Right ventricle myocardium superior (tissue), 1 donor: ENCODE measurements around the gene LHPP. TPM values are rescaled to one million over a fixed set of nuclear protein-coding genes. Genes with fewer than 3 reads are reported as not detected.

ENCODE experiments used
- ATAC-seq: fragments of 200-7000 bp; cut with Tn5 transposase; one replicate; pipeline ENCODE4 v1.9.1; 2020; ENCODE audit warnings: mild to moderate bottlenecking; ENCODE audit not compliant: poor library complexity
- DNase-seq: peaks from one replicate; pipeline ENCODE4 v3.0.0-alpha.2; 2020
- intact Hi-C: fragments of 100-400 bp; cut with DNase I; formaldehyde crosslinking; loops from one replicate; pipeline ENCODE4 v1.11.2; 2022
- total RNA-seq: library from RNA; stranded (reverse); fragmentation: NEBNext Ultra II Directional; extraction: Animal tissue kit (Norgen Biotek cat#: 25700); gene quantifications from one replicate; pipeline ENCODE4 v1.2.1, GENCODE V29; 2021
- donor health status: DM: no; HTN: yes; CAD: no; lungs with severe emphysema.

The LHPP gene
- total RNA-seq, 1 donor from 2014 or later, result 7.4 TPM

- DNase-seq (no peak), ATAC-seq (no peak)
- intact Hi-C loops, result no loop called here
These were observed 50.4 kb downstream of the LHPP start for GRCh38 chr10:124512040-124512428.

GRCh38 chr10:124512600-124512999 is 51.0 kb downstream of the LHPP start:
- intact Hi-C loops, result no loop called here
- no peak for ATAC-seq

GRCh38 chr10:124515244-124515970 is 53.8 kb downstream of the LHPP start:
- DNase-seq (no peak), ATAC-seq (no peak)
- intact Hi-C loops, result no loop called here

More at GRCh38 chr10:124512600-124512999, 51.0 kb downstream of the LHPP start:
- DNase-seq, result no peak

GRCh38 chr10:124516181-124516580 is 54.6 kb downstream of the LHPP start:
- intact Hi-C loops, result no loop called here
- no peak for DNase-seq
- ATAC-seq, result no peak

- intact Hi-C loops, result no loop called here
- DNase-seq (no peak), ATAC-seq (no peak)
These were observed 55.2 kb downstream of the LHPP start for GRCh38 chr10:124516746-124517397.

- no peak for DNase-seq
- intact Hi-C loops, result no loop called here
- no peak for ATAC-seq
These were observed 55.8 kb downstream of the LHPP start for GRCh38 chr10:124517461-124517860.

GRCh38 chr10:124517931-124518330 is 56.3 kb downstream of the LHPP start:
- intact Hi-C loops, result no loop called here
- ATAC-seq (no peak), DNase-seq (no peak)

GRCh38 chr10:124518366-124518765 is 56.7 kb downstream of the LHPP start:
- DNase-seq (no peak), ATAC-seq (no peak)
- intact Hi-C loops, result no loop called here

- no peak for DNase-seq
- intact Hi-C loops, result no loop called here
- ATAC-seq, result no peak
These were observed 59.2 kb downstream of the LHPP start for GRCh38 chr10:124520558-124521428.

GRCh38 chr10:124521429-124521871 is 59.8 kb downstream of the LHPP start:
- DNase-seq, result no peak
- intact Hi-C loops, result no loop called here
- no peak for ATAC-seq

- no peak for DNase-seq
- intact Hi-C loops, result no loop called here
- ATAC-seq, result no peak
These were observed 60.7 kb downstream of the LHPP start for GRCh38 chr10:124522131-124522932.

GRCh38 chr10:124522933-124523871 is 61.6 kb downstream of the LHPP start:
- DNase-seq, result no peak
- intact Hi-C loops, result no loop called here
- no peak for ATAC-seq

GRCh38 chr10:124523901-124524300 is 62.3 kb downstream of the LHPP start:
- ATAC-seq, result no peak
- intact Hi-C loops, result no loop called here

GRCh38 chr10:124524991-124525653 is 63.5 kb downstream of the LHPP start:
- peak; percentile 83 for DNase-seq
- intact Hi-C loops, result no loop called here
- peak; percentile 81 for ATAC-seq

More at GRCh38 chr10:124523901-124524300, 62.3 kb downstream of the LHPP start:
- DNase-seq, result no peak

- ATAC-seq (no peak), DNase-seq (no peak)
- intact Hi-C loops, result no loop called here
These were observed 64.4 kb downstream of the LHPP start for GRCh38 chr10:124525751-124526600.

- DNase-seq, result no peak
- intact Hi-C loops, result no loop called here
- ATAC-seq, result no peak
These were observed 65.1 kb downstream of the LHPP start for GRCh38 chr10:124526621-124527267.
